K562 (cell line): ENCODE results near the gene OTOL1. TPM values are rescaled to one million over a fixed set of nuclear protein-coding genes. Genes with fewer than 3 reads are reported as not detected.

Experiments used
- ATAC-seq: fragments of 200-7000 bp; cut with Tn5 transposase; 3 replicates; pipeline ENCODE4 v1.9.1; 2020; ENCODE audit warnings: moderate library complexity
- BruUV-seq: library from RNA; stranded (reverse); fragments of 400-500 nt; replicated peaks from 2 replicates; lab custom pipeline; 2021; lab: Mats Ljungman, UMichigan
- CTCF ChIA-PET: fragments of 300-600 bp; formaldehyde crosslinking; extraction: SDS; loops from one replicate; lab custom pipeline; 2021; ENCODE audit warnings: low intra/inter-chr PET ratio; lab: Yijun Ruan, JAX
- POLR2A ChIA-PET: fragments of 300-600, 350-650 bp; sonication (Branson Sonifier 250); formaldehyde crosslinking; extraction: SDS; loops from one replicate; lab custom pipeline; 2021; ENCODE audit warnings: antibody characterized with exemption, inconsistent platforms; lab: Yijun Ruan, JAX
- DNase-seq, 4 experiments: peaks; one replicate each; pipeline versions ENCODE4 v3.0.0 to v3.0.0-alpha.2; 2011 to 2018; ENCODE audit warnings: low spot score in 3 of 4, mixed read lengths in 3 of 4; ENCODE audit errors: extremely low read depth in 1 of 4
- FAIRE-seq: peaks from 2 replicates; lab custom pipeline; 2011; peaks lifted over from hg19 to GRCh38; lab: Jason Lieb, UNC
- H2AFZ ChIP-seq: 2 replicates; pipeline ENCODE4 v1.6.0; 2011; ENCODE audit warnings: low read depth, low read length, control low read depth, inconsistent platforms
- H3K27ac ChIP-seq: fragments of 200-600 bp; 3 replicates; pipeline ENCODE4 v1.8.0; 2011; ENCODE audit warnings: low read depth, mild to moderate bottlenecking, control low read depth, inconsistent platforms, low read length, moderate library complexity, mixed read lengths; ENCODE audit errors: extremely low read depth
- H3K27me3 ChIP-seq, 2 experiments: fragments of 300-600 bp in 1 of 2; 2 replicates in 1 of 2; 3 replicates in 1 of 2; pipeline versions ENCODE4 v1.6.0 to v1.8.0; 2011; ENCODE audit warnings: inconsistent platforms in 2 of 2, low read length in 2 of 2, mild to moderate bottlenecking in 1 of 2, mixed read lengths in 1 of 2, moderate library complexity in 1 of 2; ENCODE audit not compliant: control insufficient read depth in 2 of 2, insufficient read depth in 2 of 2
- H3K36me3 ChIP-seq: fragments of 300-600 bp; 3 replicates; pipeline ENCODE4 v1.8.0; 2011; ENCODE audit warnings: mild to moderate bottlenecking, low read length, inconsistent platforms; ENCODE audit not compliant: control insufficient read depth, insufficient read depth
- H3K4me1 ChIP-seq, 2 experiments: fragments of 200-600 bp in 1 of 2; replicated peaks in 1 of 2; 2 replicates in 1 of 2; 3 replicates in 1 of 2; pipeline versions ENCODE4 v1.5.1 to v1.8.0; 2011; ENCODE audit warnings: inconsistent platforms in 2 of 2, low read length in 2 of 2, mild to moderate bottlenecking in 1 of 2, mixed read lengths in 1 of 2, moderate library complexity in 1 of 2; ENCODE audit not compliant: control insufficient read depth in 2 of 2, insufficient read depth in 2 of 2
- H3K4me2 ChIP-seq: 2 replicates; pipeline ENCODE4 v1.6.1; 2011; ENCODE audit warnings: low read length, control low read depth, inconsistent platforms, mixed read lengths; ENCODE audit not compliant: insufficient read depth
- H3K4me3 ChIP-seq: fragments of 200-600 bp; sonication (generic), shearing (Covaris generic); 2 replicates; pipeline ENCODE4 v1.5.1; 2016; ENCODE audit warnings: control low read depth, inconsistent platforms
- H3K79me2 ChIP-seq: fragments of 200-600 bp; 3 replicates; pipeline ENCODE4 v1.8.0; 2011; ENCODE audit warnings: low read length, inconsistent platforms; ENCODE audit not compliant: control insufficient read depth, insufficient read depth
- H3K9ac ChIP-seq, 2 experiments: 2 replicates each; pipeline versions ENCODE4 v1.6.0 to v1.6.1; 2011; ENCODE audit warnings: low read depth in 2 of 2, low read length in 2 of 2, control low read depth in 1 of 2, inconsistent platforms in 1 of 2, mild to moderate bottlenecking in 1 of 2, mixed read lengths in 1 of 2; ENCODE audit not compliant: insufficient read depth in 1 of 2
- H3K9me1 ChIP-seq: one replicate; pipeline ENCODE4 v1.6.0; 2011; ENCODE audit warnings: inconsistent platforms, mild to moderate bottlenecking, low read length, moderate library complexity; ENCODE audit not compliant: control insufficient read depth, insufficient read depth
- H3K9me3 ChIP-seq: replicated peaks from 2 replicates; pipeline ENCODE4 v1.5.1; 2011; ENCODE audit warnings: low read depth, low read length, inconsistent platforms; ENCODE audit not compliant: control insufficient read depth, insufficient read depth
- H4K20me1 ChIP-seq: replicated peaks from 2 replicates; pipeline ENCODE4 v1.6.1; 2011; ENCODE audit warnings: low read length, inconsistent platforms, mixed read lengths; ENCODE audit not compliant: control insufficient read depth, insufficient read depth
- AFF1 ChIP-seq, 2 experiments: fragments of 450-650 bp; IDR thresholded peaks; 2 replicates each; pipeline ENCODE4 v1.6.1; 2018; ENCODE audit warnings: mild to moderate bottlenecking in 2 of 2, low read depth in 1 of 2; ENCODE audit not compliant: partially characterized antibody in 2 of 2
- CHD1 ChIP-seq: fragments of 200-600 bp; sonication (generic); IDR thresholded peaks from one replicate; pipeline ENCODE4 v1.6.1; 2012; ENCODE audit warnings: mild to moderate bottlenecking, moderate library complexity, low read length, inconsistent platforms
- ETV5 ChIP-seq: sonication (generic); formaldehyde crosslinking; IDR thresholded peaks from 2 replicates; pipeline ENCODE4 v1.4.0; 2020; ENCODE audit warnings: low read depth, mild to moderate bottlenecking, missing genetic modification reagents
- FOXA3 ChIP-seq, 2 experiments: fragments of 450-650 bp in 1 of 2; sonication (generic) in 1 of 2; formaldehyde crosslinking; IDR thresholded peaks in 1 of 2; conservative IDR thresholded peaks in 1 of 2; 2 replicates each; pipeline versions ENCODE4 v1.4.0 to v1.8.0; 2020 to 2022; ENCODE audit warnings: mild to moderate bottlenecking in 2 of 2, missing genetic modification reagents in 1 of 2
- MLLT1 ChIP-seq, 2 experiments: fragments of 450-650 bp; IDR thresholded peaks; 2 replicates each; pipeline ENCODE4 v1.6.1; 2016
- NFE2L1 ChIP-seq: fragments of 450-650 bp; IDR thresholded peaks from 2 replicates; pipeline ENCODE4 v1.6.1; 2016; ENCODE audit warnings: missing genetic modification characterization, low read depth, mild to moderate bottlenecking, missing compliant biosample characterization, moderate library complexity, borderline replicate concordance
- RBM15 ChIP-seq: fragments of 200-400 bp; formaldehyde crosslinking; IDR thresholded peaks from 2 replicates; pipeline ENCODE4 v1.6.1; 2018; ENCODE audit warnings: mild to moderate bottlenecking, low read length, moderate library complexity; ENCODE audit not compliant: insufficient read depth
- SETDB1 ChIP-seq: IDR thresholded peaks from one replicate; pipeline ENCODE4 v1.6.1; 2012; ENCODE audit warnings: low read length, control low read depth, inconsistent platforms
- SREBF1 ChIP-seq: fragments of 150-350 bp; IDR thresholded peaks from 2 replicates; pipeline ENCODE4 v1.6.1; 2014; ENCODE audit warnings: antibody characterized with exemption, low read depth, low read length, borderline replicate concordance
- SRSF9 ChIP-seq: fragments of 200-400 bp; formaldehyde crosslinking; IDR thresholded peaks from 2 replicates; pipeline ENCODE4 v1.6.1; 2017; ENCODE audit warnings: low read depth, low read length, borderline replicate concordance
- TEAD4 ChIP-seq, 2 experiments: sonication (generic) in 1 of 2; formaldehyde crosslinking in 1 of 2; IDR thresholded peaks; 2 replicates each; pipeline versions ENCODE4 v1.6.1 to v1.8.0; 2012 to 2022; ENCODE audit warnings: borderline replicate concordance in 1 of 2, inconsistent platforms in 1 of 2, low read length in 1 of 2, mild to moderate bottlenecking in 1 of 2, missing genetic modification reagents in 1 of 2
- ZNF507 ChIP-seq: conservative IDR thresholded peaks from 2 replicates; pipeline ENCODE4 v1.6.1; 2017; ENCODE audit warnings: missing genetic modification characterization, missing compliant biosample characterization
- WGBS: fragments of 100-300 bp; shearing (Covaris generic); methylation state at CpG from one replicate; pipeline ENCODE4 v1.1.6; 2016; ENCODE audit warnings: low coverage, mixed read lengths; ENCODE audit not compliant: insufficient coverage; ENCODE audit errors: missing lambda C conversion rate; 5-methylcytosine and 5-hydroxymethylcytosine counted together
- in situ Hi-C: fragments of 300-500 bp; cut with MboI; formaldehyde crosslinking; loops from 4 replicates; pipeline ENCODE4 v1.15.0; 2018; ENCODE audit warnings: inconsistent platforms, mixed read lengths
- intact Hi-C: fragments of 100-400 bp; cut with micrococcal nuclease; formaldehyde crosslinking; loops from 2 replicates; pipeline ENCODE4 v1.14.2; 2022
- polyA plus RNA-seq, 8 experiments: library from polyadenylated mRNA; depleted of rRNA in 4 of 8; stranded (reverse) in 5 of 8; unstranded in 3 of 8; fragments of >200 nt; fragmentation: Nextera tagmentation in 2 of 8; fragmentation: Illumina TruSeq in 1 of 8; extraction: Ambion mirVana in 2 of 8; extraction: Trizol in 1 of 8; gene quantifications; 2 replicates each; pipeline versions ENCODE4 v1.2.1 to v1.2.3, GENCODE V29; 2011 to 2014; ENCODE audit warnings: inconsistent platforms in 1 of 8, missing spikeins in 1 of 8
- total RNA-seq, 7 experiments: library from RNA; depleted of rRNA in 6 of 7; stranded (reverse); fragments of >200 nt in 6 of 7; fragmentation: Illumina TruSeq in 2 of 7; extraction: Trizol in 2 of 7; gene quantifications; 2 replicates each; pipeline versions ENCODE4 v1.2.1 to v1.2.3, GENCODE V29; 2011 to 2021; ENCODE audit warnings: low replicate concordance in 1 of 7
- TF ChIP-seq, protein P1 (sequence below): fragments of 450-650 bp; IDR thresholded peaks from 2 replicates; pipeline ENCODE4 v1.6.1; 2018; ENCODE audit not compliant: partially characterized antibody

OTOL1 gene
- total and polyA plus RNA-seq, 9 of the 15 experiments (the other 6 are each of a cell fraction or from before 2014, with no cell fraction given) = not detected

DNA sequence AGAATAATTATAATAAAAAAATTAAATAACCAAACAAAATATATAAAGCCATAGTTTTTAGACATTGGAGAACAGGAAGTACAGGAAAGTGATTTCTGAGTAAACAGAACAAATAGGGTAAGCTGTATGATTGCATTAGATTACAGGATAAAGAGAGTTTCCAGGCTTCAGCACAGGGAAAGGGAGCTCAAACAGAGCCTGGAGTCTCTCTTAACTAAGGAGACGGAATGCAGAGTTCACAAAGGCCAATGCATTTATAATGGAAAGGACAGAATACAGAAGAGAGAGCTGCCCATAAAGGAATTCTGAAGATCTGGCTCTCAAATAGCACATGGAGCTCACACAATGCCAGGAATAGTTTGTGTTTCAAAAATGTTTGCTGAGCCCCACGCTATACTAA, 42.0 kb upstream of the OTOL1 start:
- no peak for ATAC-seq
- Histone ChIP-seq H3K9me1 (no peaks in the 10 kb centered on the region), H3K36me3 (no peaks in the 10 kb centered on the region), H3K9ac (no peak overlapping the region), H3K4me1 (no peaks in the 10 kb centered on the region), H3K27ac (no peak overlapping the region), H4K20me1 (no peaks in the 10 kb centered on the region), H2AFZ (no peak overlapping the region), H3K4me3 (no peak overlapping the region), H3K4me2 (no peak overlapping the region), H3K79me2 (no peaks in the 10 kb centered on the region), H3K27me3 (no peaks in the 10 kb centered on the region), H3K9me3 (no peaks in the 10 kb centered on the region)
- in situ Hi-C loops = no loop called here
- intact Hi-C loops = no loop called here
- FAIRE-seq = no peak
- 8% methylated on average over 2 of the region's 2 CpGs for WGBS
- ChIA-PET POLR2A (no interaction called here), CTCF (no interaction called here)
- BruUV-seq = no TSS peak
- no peak for DNase-seq
- TF ChIP-seq SREBF1 = no peak
- TF ChIP-seq MLLT1 (IDR thresholded peaks at IDR 0.05) = no peak
- TF ChIP-seq SRSF9 = no peak
- TF ChIP-seq NFE2L1 = no peak
- TF ChIP-seq FOXA3 (CRISPR knock-in tag; conservative IDR thresholded peaks at IDR 0.05 in 1 of 2, IDR thresholded peaks at IDR 0.05 in 1 of 2) = no peak
- no peak for TF ChIP-seq ETV5 (CRISPR knock-in tag)
- no peak for TF ChIP-seq SETDB1
- TF ChIP-seq AFF1 (IDR thresholded peaks at IDR 0.05; ENCODE audit: low read depth in 1 of 2, partially characterized antibody in 2 of 2) = no peak
- TF ChIP-seq ZNF507 (tag) = no peak
- TF ChIP-seq TEAD4 (IDR thresholded peaks at IDR 0.05; ENCODE audit: low read length) = no peak
- TF ChIP-seq TEAD4 (CRISPR knock-in tag; IDR thresholded peaks at IDR 0.05; ENCODE audit: borderline replicate concordance) = no peak
- TF ChIP-seq RBM15 = no peak
- TF ChIP-seq CHD1 = no peak
- TF ChIP-seq, protein P1, sequence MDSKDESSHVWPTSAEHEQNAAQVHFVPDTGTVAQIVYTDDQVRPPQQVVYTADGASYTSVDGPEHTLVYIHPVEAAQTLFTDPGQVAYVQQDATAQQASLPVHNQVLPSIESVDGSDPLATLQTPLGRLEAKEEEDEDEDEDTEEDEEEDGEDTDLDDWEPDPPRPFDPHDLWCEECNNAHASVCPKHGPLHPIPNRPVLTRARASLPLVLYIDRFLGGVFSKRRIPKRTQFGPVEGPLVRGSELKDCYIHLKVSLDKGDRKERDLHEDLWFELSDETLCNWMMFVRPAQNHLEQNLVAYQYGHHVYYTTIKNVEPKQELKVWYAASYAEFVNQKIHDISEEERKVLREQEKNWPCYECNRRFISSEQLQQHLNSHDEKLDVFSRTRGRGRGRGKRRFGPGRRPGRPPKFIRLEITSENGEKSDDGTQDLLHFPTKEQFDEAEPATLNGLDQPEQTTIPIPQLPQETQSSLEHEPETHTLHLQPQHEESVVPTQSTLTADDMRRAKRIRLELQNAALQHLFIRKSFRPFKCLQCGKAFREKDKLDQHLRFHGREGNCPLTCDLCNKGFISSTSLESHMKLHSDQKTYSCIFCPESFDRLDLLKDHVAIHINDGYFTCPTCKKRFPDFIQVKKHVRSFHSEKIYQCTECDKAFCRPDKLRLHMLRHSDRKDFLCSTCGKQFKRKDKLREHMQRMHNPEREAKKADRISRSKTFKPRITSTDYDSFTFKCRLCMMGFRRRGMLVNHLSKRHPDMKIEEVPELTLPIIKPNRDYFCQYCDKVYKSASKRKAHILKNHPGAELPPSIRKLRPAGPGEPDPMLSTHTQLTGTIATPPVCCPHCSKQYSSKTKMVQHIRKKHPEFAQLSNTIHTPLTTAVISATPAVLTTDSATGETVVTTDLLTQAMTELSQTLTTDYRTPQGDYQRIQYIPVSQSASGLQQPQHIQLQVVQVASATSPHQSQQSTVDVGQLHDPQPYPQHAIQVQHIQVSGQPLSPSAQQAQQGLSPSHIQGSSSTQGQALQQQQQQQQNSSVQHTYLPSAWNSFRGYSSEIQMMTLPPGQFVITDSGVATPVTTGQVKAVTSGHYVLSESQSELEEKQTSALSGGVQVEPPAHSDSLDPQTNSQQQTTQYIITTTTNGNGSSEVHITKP = no peak
